HepG2 (cell line): ENCODE measurements around the gene CYB5R3. TPM values are rescaled to one million over a fixed set of nuclear protein-coding genes. Genes with fewer than 3 reads are reported as not detected.

Experiments used
- FLYWCH1 ChIP-seq: sonication (generic); formaldehyde crosslinking; IDR thresholded peaks from 2 replicates; pipeline ENCODE4 v1.8.1; 2023; ENCODE audit warnings: mild to moderate bottlenecking, missing genetic modification reagents
- IRF2 ChIP-seq: IDR thresholded peaks from 2 replicates; pipeline ENCODE4 v1.6.1; 2018; ENCODE audit warnings: missing genetic modification reagents, missing compliant biosample characterization
- KDM2A ChIP-seq: sonication (generic); formaldehyde crosslinking; IDR thresholded peaks from 2 replicates; pipeline ENCODE4 v1.4.0; 2020; ENCODE audit warnings: low read depth, missing genetic modification reagents, borderline replicate concordance
- NFKBIZ ChIP-seq: IDR thresholded peaks from 2 replicates; pipeline ENCODE4 v1.6.1; 2018; ENCODE audit warnings: missing genetic modification reagents, missing compliant biosample characterization
- RCOR2 ChIP-seq: IDR thresholded peaks from 2 replicates; pipeline ENCODE4 v1.6.1; 2016; ENCODE audit warnings: missing biosample characterization, missing genetic modification reagents
- SETDB1 ChIP-seq: sonication (generic); formaldehyde crosslinking; IDR thresholded peaks from 2 replicates; pipeline ENCODE4 v1.5.1; 2020; ENCODE audit warnings: missing genetic modification reagents, mild to moderate bottlenecking, borderline replicate concordance
- STAG1 ChIP-seq: sonication (generic); formaldehyde crosslinking; IDR thresholded peaks from 2 replicates; pipeline ENCODE4 v1.4.0; 2020; ENCODE audit warnings: missing genetic modification reagents
- ZFP36L2 ChIP-seq: sonication (generic); formaldehyde crosslinking; IDR thresholded peaks from 2 replicates; pipeline ENCODE4 v1.4.0; 2020; ENCODE audit warnings: missing genetic modification reagents
- ZNF282 ChIP-seq: fragments of 450-650 bp; IDR thresholded peaks from 2 replicates; pipeline ENCODE4 v1.6.1; 2018; ENCODE audit not compliant: partially characterized antibody
- ZNF292 ChIP-seq: sonication (generic); formaldehyde crosslinking; IDR thresholded peaks from 2 replicates; pipeline ENCODE4 v1.8.1; 2022; ENCODE audit warnings: mild to moderate bottlenecking, low read depth, missing genetic modification reagents, borderline replicate concordance
- ZNF343 ChIP-seq: sonication (generic); formaldehyde crosslinking; IDR thresholded peaks from 2 replicates; pipeline ENCODE4 v1.4.0; 2020; ENCODE audit warnings: mild to moderate bottlenecking, missing genetic modification reagents
- ZNF431 ChIP-seq: sonication (generic); formaldehyde crosslinking; IDR thresholded peaks from 2 replicates; pipeline ENCODE4 v1.9.0; 2022; ENCODE audit warnings: missing genetic modification reagents, low read depth, mild to moderate bottlenecking, borderline replicate concordance
- polyA plus RNA-seq, 8 experiments: library from polyadenylated mRNA; depleted of rRNA in 3 of 8; stranded (reverse) in 7 of 8; unstranded in 1 of 8; fragments of >200 nt; fragmentation: Illumina TruSeq in 4 of 8; extraction: Trizol in 4 of 8; gene quantifications; 2 replicates each; pipeline versions ENCODE4 v1.2.1 to v1.2.3, GENCODE V29; 2011 to 2016; ENCODE audit warnings: low read depth in 4 of 8, missing spikeins in 1 of 8, mixed read lengths in 1 of 8; ENCODE audit not compliant: insufficient read depth in 1 of 8
- total RNA-seq, 5 experiments: library from RNA; depleted of rRNA; stranded (reverse); fragments of >200 nt; fragmentation: Illumina TruSeq; extraction: Trizol; gene quantifications; 2 replicates each; pipeline ENCODE4 v1.2.3, GENCODE V29; 2016; ENCODE audit warnings: low read depth in 1 of 5
- TF ChIP-seq, protein P1 (sequence below): sonication (generic); formaldehyde crosslinking; IDR thresholded peaks from 2 replicates; pipeline ENCODE4 v1.8.0; 2023; ENCODE audit warnings: mild to moderate bottlenecking, missing genetic modification reagents
- TF ChIP-seq, protein P2 (sequence below): sonication (generic); formaldehyde crosslinking; IDR thresholded peaks from 2 replicates; pipeline ENCODE4 v1.8.0; 2022; ENCODE audit warnings: mild to moderate bottlenecking, missing genetic modification reagents, moderate library complexity
- TF ChIP-seq, protein P3 (sequence below): sonication (generic); formaldehyde crosslinking; IDR thresholded peaks from 2 replicates; pipeline ENCODE4 v1.9.0; 2021; ENCODE audit warnings: missing genetic modification reagents, mild to moderate bottlenecking, borderline replicate concordance
- TF ChIP-seq, protein P4 (sequence below): sonication (generic); formaldehyde crosslinking; IDR thresholded peaks from 2 replicates; pipeline ENCODE4 v1.4.0; 2020; ENCODE audit warnings: missing genetic modification reagents

CYB5R3 gene
- total and polyA plus RNA-seq, 2 of the 13 experiments (the other 11 are each of a cell fraction or from before 2014, with no cell fraction given), result 32.4 to 305 TPM

DNA sequence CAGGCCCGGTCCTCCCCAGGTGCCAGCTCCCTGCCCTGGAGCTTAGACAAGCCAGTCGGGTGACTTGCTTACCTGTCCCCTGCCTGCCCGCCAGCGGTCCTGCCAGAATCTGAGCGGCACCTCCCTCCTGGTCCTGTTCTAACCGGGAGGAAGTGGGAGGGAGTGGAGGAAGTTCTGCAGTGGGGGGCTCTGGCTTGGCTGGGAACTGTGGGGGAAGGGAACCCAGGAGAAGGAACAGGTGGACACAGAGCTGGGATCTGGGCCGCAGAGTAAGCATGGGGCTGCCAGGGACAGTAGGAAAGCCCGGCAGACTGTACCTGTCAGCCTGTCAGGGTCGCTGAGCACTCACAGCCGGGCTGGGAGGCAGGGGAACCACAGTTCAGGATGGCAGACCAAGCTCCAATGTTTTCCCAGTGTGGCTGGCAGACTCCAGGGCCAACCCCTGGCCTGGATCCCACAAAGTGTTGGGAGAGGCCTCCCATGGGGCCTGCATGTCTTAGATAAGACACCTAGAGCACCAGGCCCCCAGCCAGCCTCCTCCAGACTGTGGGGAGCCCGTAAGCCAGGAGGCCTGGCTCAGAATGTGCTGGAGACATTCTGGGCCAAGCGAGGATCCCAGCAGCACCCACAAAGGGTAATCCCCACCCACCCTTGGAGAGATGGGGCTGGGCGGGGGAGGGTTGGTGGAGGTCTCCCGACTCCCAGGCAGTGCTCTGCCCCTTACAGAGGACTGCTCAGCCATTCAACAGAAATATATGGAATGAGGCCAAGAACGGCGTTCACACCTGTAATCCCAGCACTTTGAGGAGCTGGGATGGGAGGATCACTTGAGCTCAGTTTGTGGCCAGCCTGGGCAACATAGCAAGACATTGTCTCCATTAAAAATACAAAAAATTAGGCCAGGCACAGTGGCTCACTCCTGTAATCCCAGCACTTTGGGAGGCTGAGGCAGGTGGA, 2.3 kb downstream of the CYB5R3 start (continued):
- TF ChIP-seq, protein P1, sequence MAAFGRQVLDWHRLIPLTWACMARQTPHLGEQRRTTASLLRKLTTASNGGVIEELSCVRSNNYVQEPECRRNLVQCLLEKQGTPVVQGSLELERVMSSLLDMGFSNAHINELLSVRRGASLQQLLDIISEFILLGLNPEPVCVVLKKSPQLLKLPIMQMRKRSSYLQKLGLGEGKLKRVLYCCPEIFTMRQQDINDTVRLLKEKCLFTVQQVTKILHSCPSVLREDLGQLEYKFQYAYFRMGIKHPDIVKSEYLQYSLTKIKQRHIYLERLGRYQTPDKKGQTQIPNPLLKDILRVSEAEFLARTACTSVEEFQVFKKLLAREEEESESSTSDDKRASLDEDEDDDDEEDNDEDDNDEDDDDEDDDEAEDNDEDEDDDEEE (CRISPR knock-in tag), result no peak
- TF ChIP-seq FLYWCH1 (CRISPR knock-in tag) (no peak), KDM2A (no peak), ZNF292 (no peak), STAG1 (CRISPR knock-in tag) (peak; percentile 3; the same call in 1 of the 2 replicates), SETDB1 (CRISPR knock-in tag) (no peak), ZFP36L2 (no peak), ZNF343 (CRISPR knock-in tag) (no peak), NFKBIZ (no peak), ZNF431 (CRISPR knock-in tag) (no peak), IRF2 (CRISPR knock-in tag) (no peak), ZNF282 (no peak), RCOR2 (CRISPR knock-in tag) (no peak)
- TF ChIP-seq, protein P2, sequence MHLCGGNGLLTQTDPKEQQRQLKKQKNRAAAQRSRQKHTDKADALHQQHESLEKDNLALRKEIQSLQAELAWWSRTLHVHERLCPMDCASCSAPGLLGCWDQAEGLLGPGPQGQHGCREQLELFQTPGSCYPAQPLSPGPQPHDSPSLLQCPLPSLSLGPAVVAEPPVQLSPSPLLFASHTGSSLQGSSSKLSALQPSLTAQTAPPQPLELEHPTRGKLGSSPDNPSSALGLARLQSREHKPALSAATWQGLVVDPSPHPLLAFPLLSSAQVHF (CRISPR knock-in tag), result no peak
- TF ChIP-seq, protein P3, sequence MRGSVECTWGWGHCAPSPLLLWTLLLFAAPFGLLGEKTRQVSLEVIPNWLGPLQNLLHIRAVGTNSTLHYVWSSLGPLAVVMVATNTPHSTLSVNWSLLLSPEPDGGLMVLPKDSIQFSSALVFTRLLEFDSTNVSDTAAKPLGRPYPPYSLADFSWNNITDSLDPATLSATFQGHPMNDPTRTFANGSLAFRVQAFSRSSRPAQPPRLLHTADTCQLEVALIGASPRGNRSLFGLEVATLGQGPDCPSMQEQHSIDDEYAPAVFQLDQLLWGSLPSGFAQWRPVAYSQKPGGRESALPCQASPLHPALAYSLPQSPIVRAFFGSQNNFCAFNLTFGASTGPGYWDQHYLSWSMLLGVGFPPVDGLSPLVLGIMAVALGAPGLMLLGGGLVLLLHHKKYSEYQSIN (CRISPR knock-in tag), result no peak
- TF ChIP-seq, protein P4, sequence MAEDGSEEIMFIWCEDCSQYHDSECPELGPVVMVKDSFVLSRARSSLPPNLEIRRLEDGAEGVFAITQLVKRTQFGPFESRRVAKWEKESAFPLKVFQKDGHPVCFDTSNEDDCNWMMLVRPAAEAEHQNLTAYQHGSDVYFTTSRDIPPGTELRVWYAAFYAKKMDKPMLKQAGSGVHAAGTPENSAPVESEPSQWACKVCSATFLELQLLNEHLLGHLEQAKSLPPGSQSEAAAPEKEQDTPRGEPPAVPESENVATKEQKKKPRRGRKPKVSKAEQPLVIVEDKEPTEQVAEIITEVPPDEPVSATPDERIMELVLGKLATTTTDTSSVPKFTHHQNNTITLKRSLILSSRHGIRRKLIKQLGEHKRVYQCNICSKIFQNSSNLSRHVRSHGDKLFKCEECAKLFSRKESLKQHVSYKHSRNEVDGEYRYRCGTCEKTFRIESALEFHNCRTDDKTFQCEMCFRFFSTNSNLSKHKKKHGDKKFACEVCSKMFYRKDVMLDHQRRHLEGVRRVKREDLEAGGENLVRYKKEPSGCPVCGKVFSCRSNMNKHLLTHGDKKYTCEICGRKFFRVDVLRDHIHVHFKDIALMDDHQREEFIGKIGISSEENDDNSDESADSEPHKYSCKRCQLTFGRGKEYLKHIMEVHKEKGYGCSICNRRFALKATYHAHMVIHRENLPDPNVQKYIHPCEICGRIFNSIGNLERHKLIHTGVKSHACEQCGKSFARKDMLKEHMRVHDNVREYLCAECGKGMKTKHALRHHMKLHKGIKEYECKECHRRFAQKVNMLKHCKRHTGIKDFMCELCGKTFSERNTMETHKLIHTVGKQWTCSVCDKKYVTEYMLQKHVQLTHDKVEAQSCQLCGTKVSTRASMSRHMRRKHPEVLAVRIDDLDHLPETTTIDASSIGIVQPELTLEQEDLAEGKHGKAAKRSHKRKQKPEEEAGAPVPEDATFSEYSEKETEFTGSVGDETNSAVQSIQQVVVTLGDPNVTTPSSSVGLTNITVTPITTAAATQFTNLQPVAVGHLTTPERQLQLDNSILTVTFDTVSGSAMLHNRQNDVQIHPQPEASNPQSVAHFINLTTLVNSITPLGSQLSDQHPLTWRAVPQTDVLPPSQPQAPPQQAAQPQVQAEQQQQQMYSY (CRISPR knock-in tag), result 0 out of 2 replicates have a peak, but pooled peaks have one; percentile 31
